HG02840 (cell line): Measurements from ENCODE around the gene AGMO.

Source experiments
- ATAC-seq: cut with Tn5 transposase; IDR thresholded peaks from one replicate; pipeline ENCODE4 v1.9.1; 2021; ENCODE audit warnings: mild to moderate bottlenecking, moderate library complexity, moderate number of reproducible peaks; ENCODE audit not compliant: unreplicated experiment, low FRiP score

AGMO gene

DNA sequence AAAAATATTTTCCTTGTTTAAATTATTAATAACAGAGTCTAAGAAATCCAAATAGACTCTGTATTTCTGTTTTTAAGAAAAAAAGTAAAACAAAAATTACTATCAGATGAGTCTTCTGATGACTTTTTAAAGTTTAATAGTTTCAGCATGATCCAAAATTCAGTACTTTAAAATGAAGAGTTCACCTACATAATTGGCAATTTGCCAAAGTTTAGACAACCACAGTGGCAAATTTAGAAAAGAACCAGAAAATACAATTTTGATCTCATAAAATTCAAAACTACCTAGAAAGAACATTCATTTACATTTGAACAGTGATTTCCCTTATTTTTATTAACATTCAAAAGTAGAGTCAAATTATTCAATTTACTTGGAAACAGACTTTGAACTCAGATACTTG is 56.1 kb downstream of the AGMO start:
- no peak for ATAC-seq

DNA sequence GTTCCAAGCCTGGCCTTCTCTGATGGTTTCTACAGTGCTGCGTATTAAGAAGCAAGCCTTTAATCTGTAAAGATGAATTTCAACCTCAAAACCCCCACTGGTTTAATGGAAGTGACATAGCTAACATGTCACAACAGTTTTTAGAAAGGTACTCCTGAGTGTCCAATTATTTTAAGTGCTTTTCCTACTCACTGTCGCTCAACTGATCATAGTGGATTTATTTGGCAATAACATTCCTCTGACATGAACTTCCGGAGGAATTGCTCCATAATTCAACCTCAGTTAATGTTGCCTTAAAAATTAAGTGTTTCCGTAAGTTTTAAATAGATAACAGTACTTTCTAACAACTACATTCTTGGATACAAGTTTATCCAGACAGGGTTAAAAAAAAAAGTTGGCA is 57.5 kb downstream of the AGMO start:
- ATAC-seq: no peak

- no peak for ATAC-seq
These were observed 58.1 kb downstream of the AGMO start for GRCh38 chr7:15503603-15504290.

DNA sequence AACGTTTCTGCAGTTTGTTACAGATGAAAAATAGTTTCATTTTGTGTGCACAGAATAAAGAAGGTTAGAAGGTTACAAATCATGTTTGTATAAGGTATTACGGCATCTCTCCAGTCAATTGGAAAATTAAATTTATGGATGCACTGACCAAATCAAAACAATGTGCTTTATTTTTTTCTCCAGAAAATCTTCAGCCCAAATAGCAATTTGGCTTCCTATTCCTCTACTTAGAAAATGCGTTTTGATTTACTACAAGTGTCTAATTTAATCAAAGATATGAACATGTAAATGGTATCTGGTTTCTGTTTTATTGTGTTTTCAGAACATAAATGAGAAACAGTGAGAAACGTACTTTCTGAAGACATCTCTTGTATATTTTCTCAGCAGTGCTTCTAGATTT is 63.4 kb downstream of the AGMO start:
- ATAC-seq: no peak

DNA sequence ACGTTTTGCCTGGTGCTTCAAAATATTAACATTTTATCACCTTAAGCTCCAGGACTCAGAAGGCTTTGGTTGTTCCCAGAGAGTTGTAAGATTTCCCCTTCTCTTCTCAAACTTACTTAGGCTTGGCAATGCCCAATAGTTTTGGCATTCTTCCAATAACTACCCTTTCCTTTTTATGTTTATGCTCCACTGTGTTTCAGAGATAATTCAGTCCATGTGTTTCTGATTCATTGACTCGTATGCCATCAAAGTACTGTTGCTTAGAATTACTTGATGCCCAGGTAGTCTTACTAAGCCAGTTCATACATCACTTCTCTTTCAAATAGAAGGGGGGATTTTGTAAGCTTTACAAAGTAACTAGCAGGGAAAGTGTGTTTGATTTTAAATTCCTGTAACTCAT is 66.6 kb downstream of the AGMO start:
- no peak for ATAC-seq

DNA sequence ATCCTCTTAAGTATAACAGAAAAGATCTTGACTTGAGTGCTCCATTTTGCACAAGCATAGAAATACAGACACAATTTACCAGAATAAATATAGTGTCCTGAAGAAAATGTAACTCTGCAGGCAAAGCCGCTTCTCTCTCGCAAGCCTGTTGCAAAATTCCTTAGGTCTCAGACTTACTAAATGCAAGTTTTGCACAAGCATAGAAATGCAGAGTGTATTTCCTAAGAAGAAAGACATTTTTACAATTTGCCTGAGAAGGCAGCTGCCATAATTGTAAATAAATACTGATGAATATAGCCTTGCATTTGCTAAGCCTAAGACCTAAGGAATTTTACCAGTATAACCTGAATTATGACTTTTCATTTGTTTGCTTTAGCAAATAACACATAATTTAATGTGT is 67.1 kb downstream of the AGMO start:
- no peak for ATAC-seq

GRCh38 chr7:15491361-15491760 is 70.5 kb downstream of the AGMO start:
- ATAC-seq: no peak

GRCh38 chr7:15490291-15490690 is 71.5 kb downstream of the AGMO start:
- no peak for ATAC-seq

GRCh38 chr7:15489861-15490260 is 72.0 kb downstream of the AGMO start:
- ATAC-seq: no peak

DNA sequence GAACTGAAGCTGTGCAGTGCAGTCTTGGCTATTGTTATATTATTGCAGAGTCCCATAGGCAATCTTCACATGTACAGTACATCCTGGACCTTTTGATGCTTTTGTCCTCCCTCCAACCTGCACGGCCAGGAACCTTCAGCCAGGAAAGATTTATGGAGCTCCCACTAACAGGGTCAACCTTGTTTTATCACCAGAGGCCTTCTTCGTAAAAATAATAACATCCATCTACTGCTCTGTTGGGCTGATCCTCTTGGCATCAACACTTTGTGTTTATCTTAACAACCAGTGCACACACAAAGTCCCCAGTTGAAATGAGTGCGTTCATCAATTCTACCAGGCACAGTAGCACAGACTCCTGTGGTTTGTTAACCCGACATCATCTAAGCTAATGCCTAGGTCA is 72.4 kb downstream of the AGMO start:
- ATAC-seq: no peak

DNA sequence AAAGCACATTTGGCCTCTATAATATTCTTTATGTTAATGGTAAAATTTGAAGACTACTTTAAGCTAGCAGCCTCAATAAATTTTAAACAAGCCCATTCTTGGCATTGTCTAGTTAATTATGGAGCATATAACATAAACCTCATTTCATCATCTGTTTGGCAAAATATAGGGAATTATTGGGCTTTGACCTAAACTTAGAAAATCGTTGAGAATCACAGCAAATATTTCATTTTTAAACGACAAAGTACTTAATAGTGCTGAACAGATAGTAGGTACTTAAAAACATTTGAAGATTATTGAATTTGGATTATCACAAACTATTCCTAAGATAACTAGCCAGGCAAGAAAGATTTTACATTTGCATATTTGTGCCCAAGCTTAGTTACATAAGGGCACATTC is 73.4 kb downstream of the AGMO start:
- ATAC-seq: no peak

DNA sequence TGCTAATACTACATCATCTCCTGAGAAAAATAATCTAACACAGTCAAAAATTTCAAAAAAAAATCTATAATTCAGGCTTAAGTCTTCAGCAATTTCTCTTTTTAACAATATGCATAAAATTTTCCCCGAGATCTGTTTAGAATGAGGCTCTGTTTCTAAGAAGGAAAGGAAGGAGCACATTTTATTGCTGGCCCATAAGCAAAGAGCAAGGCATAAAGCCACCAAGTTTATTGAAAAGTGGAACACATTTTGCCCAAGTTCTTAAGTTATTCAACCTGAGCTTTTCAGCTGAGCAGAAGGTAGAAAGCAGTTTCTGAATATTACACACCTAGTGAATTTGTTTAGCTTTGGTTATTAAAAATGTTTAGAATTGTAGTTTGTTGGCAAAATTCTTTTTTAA is 73.9 kb downstream of the AGMO start:
- ATAC-seq: no peak

DNA sequence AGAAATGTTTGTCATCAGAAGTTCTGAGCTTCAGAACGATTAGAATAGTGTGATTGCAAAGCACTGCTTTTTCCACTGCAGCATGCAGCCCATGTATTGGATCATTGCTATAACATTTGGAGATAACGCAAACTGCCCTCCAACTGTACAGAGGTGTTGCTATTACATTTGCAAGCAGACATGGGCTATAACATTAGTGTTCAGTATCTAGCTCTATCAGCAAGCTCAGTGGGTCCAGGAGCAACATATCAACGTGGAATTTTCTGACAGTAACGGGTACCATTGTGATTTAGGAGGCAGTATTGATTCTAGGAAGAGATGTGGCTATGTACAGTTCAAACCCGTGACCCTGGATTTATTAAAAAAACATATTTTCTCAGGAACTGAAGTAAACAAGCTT is 75.8 kb downstream of the AGMO start:
- ATAC-seq: no peak

- no peak for ATAC-seq
These were observed 76.4 kb downstream of the AGMO start for GRCh38 chr7:15485431-15485830.

GRCh38 chr7:15481132-15481531 is 80.7 kb downstream of the AGMO start:
- ATAC-seq: no peak

DNA sequence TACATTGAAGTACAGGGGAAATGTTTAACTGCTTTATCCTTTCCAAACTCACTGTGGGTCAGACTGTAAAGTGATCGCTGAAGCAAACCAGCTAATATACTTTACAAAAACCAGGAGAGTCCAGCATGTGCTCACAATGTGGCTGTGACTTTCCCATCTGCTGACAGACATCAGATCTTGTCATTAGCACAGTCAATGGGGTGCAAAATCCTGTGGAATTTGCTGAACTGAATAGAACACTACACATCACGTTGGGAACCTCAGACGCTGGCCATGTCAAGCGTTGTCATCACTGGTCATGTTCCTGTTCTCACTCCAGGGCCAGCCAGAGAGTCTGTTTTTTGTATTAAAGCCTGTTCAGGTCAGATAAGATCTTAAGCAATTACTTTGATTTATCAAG is 83.4 kb downstream of the AGMO start:
- ATAC-seq: no peak

DNA sequence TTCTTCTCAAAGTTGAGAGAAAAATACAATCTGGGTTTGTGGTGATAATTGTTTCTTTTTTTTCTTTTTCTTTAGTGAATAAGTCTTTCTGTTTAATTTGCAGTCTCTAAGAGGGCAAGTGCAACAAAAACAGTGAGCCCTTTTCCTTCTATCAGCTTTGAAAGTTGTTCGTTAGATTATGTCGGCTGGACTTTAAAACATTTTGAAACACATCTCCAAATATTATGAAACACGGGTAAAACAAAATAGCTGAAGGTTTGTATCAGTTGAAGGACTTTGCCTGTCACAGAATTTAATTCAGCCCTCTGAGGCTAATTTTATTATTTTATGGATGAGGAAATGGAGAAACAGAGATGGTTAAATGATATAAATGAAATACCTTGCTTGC is 85.3 kb downstream of the AGMO start:
- no peak for ATAC-seq

GRCh38 chr7:15475808-15476530 is 85.8 kb downstream of the AGMO start:
- ATAC-seq: no peak

- no peak for ATAC-seq
These were observed 90.2 kb downstream of the AGMO start for GRCh38 chr7:15471669-15471950.

DNA sequence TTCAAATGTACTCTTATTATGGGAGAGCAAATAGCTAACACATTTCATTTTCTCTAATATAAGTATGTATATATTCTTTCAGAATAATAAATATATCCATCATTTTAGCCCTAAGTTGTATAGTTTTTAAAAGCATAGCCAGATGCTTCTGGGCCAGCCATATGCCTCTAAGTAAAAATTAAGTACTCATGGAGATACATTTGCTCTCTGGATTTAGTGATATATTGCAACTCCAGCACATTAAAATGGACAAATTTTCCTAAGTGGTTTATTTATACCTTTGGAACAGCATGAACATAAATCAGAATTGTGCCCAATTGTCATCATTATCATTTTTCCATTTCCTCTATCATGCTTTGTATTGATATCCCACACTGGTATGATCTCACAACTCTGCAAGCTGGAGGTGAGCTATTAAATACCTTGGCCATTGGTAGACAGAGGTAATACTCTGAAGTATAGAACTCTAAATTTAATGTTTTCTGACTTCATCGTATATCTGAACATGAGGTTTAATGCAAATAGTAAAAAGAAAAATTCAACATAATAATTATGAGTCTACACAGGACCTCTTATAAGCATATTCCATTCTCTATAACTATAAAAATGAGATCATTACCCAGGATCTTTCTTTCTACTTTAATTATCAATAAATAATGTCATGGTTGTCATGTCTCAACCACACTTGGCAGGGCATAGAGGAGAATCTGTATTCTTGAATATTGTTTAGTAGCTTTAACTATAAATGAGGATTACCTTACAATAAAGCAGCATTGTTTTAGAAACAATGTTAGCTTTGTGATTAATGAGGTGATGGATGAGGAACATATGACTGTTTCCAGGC is 90.8 kb downstream of the AGMO start:
- no peak for ATAC-seq

DNA sequence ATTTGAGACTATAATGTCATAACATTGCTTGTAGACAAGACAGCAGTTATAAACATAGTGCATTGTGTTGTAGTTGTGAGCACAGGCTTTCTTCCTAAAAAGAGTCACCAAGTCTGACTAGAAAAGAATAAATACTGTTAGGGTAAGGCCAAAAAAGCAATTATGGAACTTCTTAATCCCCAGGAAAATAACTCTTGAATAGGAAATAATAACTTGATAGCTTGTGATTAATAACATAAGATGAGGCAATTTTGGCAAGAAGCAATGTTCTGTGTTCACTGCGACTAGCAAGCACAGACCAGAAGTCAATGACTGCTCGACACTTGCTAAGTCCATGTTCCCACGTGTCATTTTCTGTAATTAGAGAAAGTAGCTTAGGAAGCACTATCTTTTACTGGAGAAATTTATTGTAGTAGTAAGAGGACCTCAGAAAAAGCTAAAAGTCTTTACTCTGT is 97.1 kb downstream of the AGMO start:
- no peak for ATAC-seq
